Activated gamma-delta T cell treated with Interleukin-2 at 50 U/mL for 16 hours (primary cell): Measurements from ENCODE around the gene KIFC3.

Source experiments
- DNase-seq: peaks from one replicate; pipeline ENCODE4 v3.0.0-alpha.2; 2020

The KIFC3 gene

DNA sequence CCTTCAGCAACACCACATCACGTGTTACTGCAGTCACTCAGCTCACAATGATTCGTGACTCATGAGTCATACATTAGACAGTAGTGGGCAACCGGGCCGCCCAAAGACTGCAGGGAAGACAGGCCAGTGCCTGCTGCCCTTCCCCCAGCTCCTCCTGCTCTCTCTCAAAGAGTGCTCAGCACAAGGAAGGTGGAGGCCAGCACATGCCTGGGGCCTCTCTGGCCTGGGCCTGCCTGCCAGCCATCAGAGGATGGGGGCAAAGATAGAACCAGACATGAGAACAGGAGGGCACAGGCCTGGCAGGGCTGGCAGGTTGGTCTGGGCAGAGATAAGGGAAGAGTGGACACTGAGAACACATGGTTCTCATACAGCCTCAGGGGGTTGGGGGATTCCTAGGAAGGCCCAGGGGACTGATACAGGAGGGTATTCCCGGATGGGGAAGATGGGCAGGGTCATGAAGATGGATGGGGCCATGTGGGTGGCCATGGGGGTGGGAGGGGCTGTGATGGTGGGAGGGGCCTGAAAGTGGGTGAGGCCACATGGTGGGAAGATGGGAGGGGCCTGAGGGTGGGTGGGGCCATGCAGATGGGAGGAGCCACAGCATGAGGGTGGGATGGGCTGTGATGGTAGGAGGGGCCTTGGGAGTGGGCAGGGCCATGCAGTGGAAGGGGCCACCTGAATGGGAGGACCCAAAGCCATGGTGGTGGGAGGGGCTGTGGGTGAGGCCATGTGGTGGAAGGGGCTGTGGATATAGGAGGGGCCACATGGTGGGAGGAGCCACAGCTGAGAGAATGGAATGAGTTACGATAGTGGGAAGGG, 37.7 kb downstream of the KIFC3 start:
- no peak for DNase-seq

DNA sequence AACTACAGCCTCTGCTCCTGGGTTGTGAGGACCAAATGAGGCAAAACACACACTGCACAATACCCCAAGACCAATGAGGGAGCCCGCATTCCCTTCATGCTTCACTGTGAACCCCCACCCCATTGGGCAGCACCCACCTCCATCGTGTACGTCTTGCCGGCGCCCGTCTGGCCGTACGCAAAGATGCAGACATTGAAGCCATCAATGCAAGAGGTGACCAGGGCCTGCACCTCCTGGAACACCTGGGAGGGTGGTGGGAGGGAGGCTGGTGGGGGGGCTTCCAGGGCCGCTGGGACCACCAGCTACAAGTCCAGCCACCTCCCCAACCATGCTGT, 38.3 kb downstream of the KIFC3 start:
- DNase-seq = no peak

DNA sequence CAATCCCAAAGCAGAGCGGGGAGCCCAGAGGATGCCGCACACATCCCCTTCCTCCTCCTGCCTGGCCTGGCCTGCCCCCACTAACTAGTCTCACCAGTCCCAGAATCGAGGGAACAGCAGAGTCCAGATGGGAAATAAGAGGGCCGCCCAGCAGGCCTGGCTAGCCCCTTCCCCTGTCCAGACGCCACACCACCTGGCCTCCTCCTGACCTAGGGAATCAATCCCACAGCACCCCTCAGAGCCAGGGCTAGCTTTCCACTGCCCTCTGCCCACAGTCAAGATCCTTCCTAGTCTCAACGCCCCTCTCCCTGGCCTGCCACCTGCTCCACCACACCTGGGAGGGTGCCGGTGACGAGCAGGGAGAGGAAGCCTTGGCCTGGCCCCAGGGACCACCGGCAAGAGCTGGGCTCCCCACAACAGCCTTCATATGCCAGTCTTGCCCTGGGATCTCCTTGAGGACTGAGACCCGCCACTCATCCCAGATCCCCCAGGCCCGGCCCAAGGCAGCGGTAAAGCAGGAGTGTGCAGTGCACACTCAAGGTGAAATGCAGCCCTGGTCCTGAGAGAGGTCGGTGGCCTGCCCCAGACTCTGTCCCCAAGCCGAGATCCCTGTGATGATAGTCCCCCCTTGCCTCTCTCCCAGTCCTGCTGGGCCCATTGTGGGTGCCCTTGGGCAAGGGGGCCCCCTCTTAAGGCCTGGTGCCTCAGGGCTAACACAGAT, 38.8 kb downstream of the KIFC3 start:
- no peak for DNase-seq

GRCh38 chr16:57762365-57763040, 39.8 kb downstream of the KIFC3 start:
- no peak for DNase-seq

- DNase-seq = no peak
Observed at GRCh38 chr16:57761957-57762356, 40.3 kb downstream of the KIFC3 start.

- DNase-seq = no peak
Observed at GRCh38 chr16:57761301-57761700, 41.0 kb downstream of the KIFC3 start.

- DNase-seq = no peak
Observed at GRCh38 chr16:57760357-57761160, 41.7 kb downstream of the KIFC3 start.

DNA sequence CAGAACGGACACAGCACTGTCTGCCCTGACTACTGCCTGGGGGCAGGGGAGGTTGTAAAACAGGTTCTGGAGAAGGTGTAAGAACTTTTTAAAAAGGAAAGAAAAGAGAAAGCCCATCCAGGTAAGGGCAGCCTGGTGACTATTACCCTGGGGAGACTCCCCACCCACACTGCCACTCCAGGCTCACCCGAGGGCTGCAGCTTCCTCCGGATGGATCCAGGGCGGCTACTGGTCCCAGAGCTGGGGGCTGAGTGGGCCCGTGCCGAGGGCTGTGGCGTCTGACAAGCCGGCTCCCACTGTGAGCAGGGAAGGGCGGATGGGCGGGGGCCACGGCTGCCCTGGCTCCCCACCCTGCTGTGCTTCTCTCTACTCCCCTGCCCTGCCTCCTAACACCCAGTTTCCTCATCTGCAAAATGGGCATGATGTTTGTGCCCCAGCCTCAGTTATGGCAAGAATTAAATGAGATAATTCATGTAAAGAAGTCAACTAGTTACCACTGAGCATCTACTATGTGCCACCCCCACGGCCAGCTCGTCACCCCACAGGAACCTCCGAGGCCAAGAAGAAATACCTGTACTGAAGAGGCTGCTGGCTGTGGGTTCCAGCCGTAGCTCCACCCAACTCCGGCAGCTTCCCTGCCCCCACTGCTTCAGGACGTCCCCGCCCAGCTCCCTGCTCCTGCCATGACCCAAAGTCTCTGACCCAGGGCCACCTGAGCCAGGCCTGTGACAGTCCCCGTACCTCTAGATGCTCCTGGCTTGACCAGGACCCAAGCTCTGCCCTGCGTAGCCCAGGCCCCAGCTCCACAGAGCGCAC, 42.5 kb downstream of the KIFC3 start:
- DNase-seq = no peak

DNA sequence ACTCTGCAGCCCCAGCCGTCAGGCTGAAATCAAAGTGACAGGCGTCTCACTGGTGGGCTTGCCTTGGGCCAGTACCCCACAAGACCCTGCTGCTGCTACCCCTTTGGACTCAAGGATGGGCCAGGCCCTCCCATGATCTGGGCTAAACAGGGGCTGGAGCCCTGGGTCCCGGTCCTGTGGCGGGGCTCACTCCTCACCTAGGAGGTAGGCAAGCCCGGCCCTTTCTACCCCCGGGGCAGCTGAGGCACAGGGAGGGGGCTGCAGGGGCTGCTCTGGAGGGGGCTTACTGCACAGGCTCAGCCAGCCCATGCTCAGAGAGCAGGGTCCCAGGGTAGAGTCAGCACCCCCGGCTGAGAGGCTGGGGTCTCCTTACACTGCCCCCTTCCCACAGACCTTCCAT, 43.2 kb downstream of the KIFC3 start:
- DNase-seq = no peak

DNA sequence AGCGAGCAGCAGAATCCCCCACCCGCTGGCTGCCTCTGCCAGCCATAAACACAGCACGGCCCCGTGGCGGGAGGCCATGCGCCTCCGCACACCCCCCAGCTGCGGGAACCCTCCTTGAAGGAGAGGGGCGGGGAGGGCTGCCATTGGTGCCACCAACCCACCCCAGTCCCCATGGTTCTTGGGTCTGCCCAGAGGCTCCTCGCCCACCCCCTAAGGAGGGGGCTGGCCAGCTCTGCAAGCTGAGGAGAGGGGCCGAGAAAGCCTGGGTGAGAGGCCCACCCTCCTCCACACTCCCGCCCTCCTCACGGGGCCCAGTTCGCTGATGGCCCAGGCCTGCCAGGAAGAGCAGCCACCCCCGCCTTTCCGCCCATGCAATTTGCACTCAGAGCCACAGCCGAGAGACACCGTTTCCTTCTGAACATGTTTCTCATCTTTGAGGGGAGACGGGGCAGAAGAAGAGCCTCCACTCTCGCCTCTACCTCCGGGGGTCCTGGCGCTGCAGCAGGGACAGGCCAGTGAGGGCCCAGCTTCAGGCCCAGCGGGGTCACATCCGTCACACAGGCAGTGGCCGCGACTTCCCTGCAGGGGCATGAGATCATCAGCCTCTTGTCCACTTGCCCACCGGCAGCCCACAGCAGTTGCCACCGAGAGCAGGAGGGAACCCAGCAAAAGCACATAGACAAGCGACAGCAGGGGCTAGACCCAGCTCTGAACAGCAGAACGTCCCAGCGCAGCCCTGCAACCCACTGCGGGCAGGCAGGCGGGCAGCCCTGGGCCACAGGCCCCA, 43.8 kb downstream of the KIFC3 start:
- no peak for DNase-seq

- DNase-seq = no peak
Observed at GRCh38 chr16:57757883-57758282, 44.4 kb downstream of the KIFC3 start.

DNA sequence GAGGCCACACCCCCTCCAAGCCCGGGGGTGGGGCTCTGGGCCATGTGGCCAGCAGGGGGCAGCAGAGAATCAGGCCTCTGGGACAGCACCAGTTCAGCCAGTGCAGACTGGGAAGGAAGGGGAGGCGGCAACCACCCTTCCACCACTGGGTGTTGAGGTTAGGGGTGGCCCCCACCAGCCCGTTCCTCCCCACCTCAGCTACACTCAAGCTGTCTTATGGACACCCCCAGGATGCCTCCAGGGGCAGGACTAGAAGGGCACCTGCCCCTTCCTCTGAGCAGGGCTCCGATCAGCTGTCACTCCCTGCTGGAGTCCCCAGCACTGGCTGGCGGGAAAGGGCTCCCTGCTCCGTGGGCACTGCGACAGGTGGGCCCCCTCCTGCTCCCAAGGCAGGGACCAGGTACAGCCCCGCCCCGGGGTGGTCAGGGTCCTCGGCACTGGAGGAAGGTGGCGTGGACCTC, 44.9 kb downstream of the KIFC3 start:
- peak; percentile 91 for DNase-seq

DNA sequence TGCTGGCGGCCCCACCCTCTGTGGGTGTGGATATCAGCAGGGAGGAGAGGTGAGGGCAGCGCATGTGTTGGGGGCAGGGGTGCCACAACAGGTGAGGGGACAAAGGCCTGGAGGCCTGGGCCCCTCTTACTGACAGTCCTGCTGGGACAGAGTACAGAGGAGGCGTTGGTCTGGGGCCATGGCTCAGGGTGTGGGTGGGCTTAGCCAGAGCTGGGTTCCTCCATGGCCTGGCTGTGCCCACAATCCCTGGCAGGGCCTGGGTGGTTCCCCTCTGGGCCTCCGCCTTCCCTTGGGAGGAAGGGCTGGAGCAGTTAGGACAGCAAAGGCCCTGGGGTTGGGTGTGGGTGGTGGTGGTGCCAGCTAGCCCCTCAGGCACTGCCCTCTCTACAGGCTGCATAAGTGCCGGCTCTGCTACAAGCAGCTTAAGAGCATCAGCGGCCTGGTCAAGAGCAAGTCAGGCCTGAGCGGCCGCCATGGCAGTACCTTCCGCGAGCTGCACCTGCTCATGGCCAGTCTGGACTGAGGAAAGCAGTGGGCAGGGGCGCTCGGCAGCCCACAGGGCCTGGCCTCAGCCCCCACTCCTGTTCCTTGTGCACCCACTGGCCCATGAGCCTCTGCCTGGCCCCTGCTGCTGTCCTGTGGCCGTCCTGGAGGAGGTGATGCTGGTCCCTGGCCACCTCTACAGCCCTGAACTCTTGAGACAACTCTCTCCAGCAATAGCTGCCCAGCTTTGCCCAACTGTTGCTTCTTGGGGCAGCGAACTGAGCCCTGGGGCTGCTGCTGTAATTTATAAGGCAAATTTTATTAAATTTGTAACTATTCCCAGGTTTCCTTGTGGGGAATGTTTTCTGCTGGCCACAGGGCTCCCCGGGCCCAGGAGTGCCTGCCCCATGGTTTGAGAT, 45.6 kb downstream of the KIFC3 start:
- no peak for DNase-seq

DNA sequence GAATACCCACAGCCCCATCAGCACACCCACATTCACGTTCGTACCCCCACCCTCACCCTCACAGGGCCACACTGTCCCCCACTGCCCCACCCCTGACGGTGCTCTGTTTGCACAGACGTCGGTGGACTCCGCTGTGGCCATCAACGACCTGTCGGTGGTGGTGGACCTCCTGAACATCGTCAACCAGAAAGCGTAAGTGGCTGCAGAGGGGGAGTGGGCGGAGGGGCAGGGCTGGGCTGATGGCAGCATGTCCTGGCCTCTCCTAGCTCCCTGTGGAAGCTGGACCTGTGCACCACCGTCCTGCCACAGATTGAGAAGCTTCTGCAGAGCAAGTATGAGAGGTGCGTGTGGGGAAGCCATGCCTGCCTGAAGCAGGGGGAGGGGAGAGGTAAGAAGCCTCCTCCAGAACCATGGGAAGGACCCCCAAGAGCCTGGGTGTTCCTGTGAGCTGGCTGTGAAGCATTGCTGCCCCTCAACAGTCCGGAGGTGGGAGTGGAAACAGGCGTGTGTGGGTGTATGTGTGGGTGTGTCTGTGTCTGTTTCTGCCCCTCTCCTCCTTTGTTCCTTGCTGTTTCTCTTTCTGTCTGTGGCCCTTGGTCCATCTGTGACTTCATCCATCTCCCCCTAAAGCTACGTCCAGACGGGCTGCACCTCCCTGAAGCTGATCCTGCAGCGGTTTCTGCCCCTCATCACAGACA, 46.4 kb downstream of the KIFC3 start:
- DNase-seq = no peak

DNA sequence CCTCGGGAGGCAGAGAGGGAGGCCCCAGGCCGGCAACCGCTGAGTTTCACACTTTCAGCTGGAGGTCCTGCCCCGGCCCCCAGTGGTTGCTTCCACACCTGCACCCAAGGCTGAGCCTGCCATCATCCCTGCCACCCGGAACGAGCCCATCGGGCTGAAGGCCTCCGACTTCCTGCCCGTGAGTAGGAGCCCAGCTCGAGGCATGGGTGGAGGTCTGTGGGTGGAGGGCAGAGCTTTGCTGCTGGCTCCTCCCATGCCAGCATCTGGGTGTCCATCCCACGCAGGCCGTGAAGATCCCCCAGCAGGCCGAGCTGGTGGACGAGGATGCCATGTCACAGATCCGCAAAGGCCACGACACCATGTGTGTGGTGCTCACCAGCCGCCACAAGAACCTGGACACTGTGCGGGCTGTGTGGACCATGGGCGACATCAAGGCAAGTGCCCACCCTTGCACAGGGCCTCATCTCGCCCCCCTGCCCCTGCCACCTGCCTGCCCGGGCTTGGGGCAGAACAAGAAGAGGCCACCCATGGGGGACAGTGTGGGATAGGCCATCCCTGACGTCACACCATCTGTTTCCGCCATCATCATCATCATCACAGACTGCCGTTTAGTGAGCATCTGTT, 47.1 kb downstream of the KIFC3 start:
- DNase-seq = no peak

GRCh38 chr16:57754354-57755060, 47.8 kb downstream of the KIFC3 start:
- no peak for DNase-seq

DNA sequence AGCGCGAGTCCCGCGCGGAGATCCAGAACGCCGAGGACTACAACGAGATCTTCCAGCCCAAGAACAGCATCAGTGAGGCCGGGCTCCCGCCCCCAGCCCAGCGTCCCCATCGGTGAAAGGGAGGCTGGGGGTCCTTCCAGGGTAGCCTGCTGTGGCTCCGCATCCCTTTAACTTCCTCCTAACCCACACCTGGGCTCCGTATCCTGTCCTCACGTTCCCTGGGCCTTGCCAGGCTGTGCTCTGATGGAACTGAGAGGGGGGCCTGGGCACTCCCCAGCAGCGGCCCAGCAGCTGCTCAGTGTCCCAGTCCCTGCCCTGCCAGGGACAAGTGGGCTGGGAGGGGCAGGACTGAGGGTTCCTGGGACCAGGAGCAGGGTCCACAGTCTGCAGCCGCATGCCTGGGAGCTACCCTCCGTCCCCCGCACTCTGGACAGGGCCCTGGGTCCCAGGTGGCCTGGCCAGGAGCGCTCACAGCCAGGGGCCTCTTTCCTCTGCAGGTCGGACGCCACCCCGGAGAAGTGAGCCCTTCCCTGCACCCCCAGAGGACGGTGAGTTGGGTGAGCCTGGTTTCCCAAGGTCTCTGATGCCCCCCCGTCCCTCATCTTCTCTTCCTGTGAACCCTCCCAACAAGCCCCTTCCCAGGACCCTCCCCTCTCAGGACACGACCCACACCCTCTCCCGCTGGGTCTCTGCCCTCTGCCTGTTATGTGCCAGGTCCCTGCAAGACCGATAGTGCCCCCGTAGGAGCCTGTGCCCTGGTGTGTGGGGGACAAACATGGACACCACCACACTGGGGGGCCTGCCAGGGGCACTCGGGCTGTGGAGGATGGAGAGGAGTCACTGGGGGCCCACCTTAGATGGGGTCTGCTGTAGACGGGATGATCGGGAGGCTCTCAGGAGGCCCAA, 48.6 kb downstream of the KIFC3 start:
- DNase-seq = no peak
